GM21723 (cell line): ENCODE data around the gene CCT2.
"Not testable (repeated sequence)": the region's sequence is repeated elsewhere in the genome, so short reads cannot be mapped to it uniquely, and the experiment has no call there.

ENCODE experiments used
- ATAC-seq: cut with Tn5 transposase; IDR thresholded peaks from one replicate; pipeline ENCODE4 v1.9.1; 2021; ENCODE audit warnings: mild to moderate bottlenecking, moderate library complexity; ENCODE audit not compliant: unreplicated experiment

Gene CCT2

DNA sequence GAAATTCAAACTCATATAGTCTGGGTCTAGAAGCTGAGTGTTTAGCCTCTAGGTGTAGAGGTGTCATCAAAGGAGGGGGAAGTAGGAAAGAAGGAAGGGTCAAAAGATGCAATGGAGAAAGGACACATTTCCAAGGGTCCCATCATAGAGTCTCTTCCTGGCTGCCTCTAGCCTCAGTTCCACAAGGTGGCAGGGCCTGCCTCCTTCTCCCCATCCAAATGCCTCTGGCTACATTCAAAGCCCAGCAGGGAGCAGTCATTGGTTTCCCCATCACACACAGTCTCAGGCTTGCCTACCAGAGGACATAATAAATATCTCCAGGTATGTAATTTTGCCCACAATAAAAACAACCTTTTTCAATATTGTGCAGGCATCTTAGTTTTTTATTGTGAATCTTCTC lies 2.1 kb upstream of the CCT2 start:
- ATAC-seq = no peak

GRCh38 chr12:69588527-69588926 lies 3.3 kb downstream of the CCT2 start:
- no peak for ATAC-seq

GRCh38 chr12:69589082-69589481 lies 3.8 kb downstream of the CCT2 start:
- ATAC-seq = no peak

DNA sequence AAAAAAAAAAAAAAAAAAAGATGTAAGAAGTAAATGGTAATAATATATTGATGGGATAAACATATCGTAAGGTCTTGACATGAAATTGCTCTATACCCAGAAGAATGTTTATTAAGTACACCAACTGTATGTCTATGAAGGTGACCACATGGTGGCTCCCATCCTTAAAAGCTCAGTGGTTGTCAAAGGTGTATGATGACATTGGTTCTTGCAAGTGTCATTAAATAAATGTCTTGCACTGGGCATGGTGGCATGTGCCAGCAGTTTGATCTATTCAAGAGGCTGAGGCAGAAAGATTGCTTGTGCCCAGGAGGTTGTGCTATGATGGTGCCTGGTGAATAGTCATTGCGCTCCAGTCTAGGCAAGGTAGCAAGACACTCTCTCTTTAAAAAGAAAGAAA lies 10.4 kb downstream of the CCT2 start:
- ATAC-seq = no peak

DNA sequence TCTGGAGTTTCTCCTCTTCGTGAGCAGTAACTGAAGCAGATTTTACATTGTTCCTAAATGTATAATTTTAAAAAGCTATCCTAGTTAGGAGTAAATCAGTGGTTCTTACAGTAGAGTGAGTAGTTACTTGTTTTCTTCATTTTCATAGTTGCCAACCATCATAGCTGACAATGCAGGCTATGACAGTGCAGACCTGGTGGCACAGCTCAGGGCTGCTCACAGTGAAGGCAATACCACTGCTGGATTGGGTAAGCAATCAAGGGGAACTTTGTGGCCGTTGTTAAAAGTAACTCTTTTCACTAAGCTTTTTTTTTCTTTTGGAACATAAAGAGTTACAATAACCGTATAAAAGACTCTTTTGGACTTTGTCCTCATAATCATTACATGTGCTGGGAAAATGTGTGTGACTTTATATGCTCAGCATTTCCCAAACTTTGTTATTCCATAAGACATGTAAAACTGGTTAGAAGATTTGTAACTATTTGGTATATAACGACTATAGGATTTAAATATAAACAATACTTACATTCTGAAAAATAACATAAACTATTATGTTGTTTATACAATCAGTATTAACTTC lies 13.0 kb downstream of the CCT2 start:
- ATAC-seq = no peak

GRCh38 chr12:69600804-69601203 lies 15.5 kb downstream of the CCT2 start:
- ATAC-seq = no peak

DNA sequence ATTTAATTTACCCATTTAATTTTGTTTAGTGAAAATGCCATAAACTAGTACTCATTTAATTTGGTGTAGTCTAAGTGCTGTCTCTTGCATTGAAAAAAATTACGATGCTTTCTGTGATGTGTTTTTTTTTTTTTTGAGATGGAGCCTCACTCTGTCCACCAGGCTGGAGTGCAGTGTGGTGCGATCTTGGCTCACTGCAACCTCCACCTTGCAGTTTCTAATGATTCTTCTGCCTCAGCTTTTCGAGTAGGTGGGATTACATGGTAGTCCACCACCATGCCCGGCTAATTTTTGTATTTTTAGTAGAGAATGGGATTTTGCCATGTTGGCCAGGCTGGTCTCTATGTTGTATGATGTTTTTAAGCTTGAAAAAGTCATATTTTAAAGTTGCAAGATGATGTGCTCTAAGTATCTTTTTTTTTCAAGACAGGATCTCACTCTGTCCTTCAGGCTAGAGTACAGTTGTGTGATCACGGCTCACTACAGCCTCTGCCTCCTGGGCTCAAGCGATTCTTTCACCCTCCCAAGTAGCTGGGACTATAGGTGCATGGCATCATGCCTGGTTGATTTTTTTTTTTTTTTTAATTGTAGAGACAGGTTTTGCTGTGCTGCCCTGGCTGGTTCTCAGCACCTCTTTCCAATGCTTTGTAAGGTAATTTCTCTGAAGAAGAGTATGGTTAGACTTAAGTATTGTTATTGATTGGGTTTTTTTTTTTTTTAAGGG lies 16.9 kb downstream of the CCT2 start:
- no peak for ATAC-seq

DNA sequence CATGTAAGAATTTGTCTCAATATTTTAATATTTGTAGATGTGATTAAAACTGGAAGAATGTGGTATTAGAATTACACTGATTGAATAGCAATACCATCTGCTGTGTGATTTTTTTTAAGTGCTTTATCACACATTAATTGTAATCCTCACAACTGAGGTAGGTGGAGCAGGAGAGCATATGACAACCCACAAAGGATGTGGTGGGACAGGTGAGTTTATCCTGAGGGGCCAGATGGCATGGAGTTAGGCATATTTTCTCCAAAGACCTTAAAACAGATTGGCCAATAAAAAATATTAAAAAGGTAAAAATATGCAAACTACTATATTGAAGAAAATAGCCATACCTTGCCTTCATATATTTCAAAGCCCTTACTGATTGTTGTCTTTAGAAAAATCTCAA lies 17.7 kb downstream of the CCT2 start:
- ATAC-seq = no peak

DNA sequence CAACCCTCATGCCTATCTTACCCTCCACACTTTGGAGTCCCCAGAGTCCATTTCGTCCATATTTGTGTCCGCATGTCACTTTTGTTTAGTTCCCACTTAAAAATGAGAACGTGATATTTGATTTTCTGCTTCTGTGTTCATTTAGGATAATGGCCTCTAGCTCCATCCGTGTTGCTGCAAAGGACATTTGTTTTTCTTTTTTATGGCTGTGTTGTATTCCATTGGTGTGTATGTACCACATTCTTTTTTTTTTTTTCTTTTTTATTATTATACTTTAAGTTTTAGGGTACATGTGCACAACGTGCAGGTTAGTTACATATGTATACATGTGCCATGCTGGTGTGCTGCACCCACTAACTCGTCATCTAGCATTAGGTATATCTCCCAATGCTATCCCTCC lies 18.3 kb downstream of the CCT2 start:
- ATAC-seq = not testable (repeated sequence)

DNA sequence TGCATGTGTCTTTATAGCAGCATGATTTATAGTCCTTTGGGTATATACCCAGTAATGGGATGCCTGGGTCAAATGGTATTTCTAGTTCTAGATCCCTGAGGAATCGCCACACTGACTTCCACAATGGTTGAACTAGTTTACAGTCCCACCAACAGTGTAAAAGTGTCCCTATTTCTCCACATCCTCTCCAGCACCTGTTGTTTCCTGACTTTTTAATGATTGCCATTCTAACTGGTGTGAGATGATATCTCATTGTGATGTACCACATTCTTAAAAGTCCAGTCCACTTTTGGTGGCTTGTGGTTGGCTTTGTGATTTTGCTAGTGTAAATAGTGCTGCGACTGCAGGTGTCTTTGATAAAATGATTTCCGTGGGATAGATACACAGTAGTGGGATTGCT lies 19.0 kb downstream of the CCT2 start:
- not testable (repeated sequence) for ATAC-seq

GRCh38 chr12:69608114-69608513 lies 22.9 kb downstream of the CCT2 start:
- ATAC-seq = no peak

GRCh38 chr12:69610126-69610525 lies 24.9 kb downstream of the CCT2 start:
- no peak for ATAC-seq

GRCh38 chr12:69610729-69611128 lies 25.5 kb downstream of the CCT2 start, which contains the start of gene LRRC10:
LRRC10 (minus strand) TSS chr12:69610907; CDS start chr12:69610838, 69 bp downstream.
- no peak for ATAC-seq

DNA sequence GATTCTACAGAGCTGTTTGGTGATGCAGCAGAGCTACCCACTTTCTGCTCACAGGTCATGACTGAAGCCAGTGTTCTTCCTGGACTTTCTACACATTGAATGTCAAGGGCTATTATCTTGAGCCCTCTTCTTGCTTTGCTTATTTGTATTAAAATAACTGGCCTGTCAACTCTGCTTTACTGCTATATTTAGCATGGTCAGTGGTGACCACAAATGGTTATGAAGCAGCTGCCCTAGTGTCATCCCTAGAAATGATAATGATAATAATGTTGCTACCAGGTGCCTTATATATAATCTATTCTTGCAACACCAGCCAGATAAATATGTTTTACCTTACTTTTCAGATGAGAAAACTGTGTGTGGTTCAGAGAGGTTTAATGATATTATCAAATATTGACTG lies 28.1 kb downstream of the CCT2 start:
- no peak for ATAC-seq

DNA sequence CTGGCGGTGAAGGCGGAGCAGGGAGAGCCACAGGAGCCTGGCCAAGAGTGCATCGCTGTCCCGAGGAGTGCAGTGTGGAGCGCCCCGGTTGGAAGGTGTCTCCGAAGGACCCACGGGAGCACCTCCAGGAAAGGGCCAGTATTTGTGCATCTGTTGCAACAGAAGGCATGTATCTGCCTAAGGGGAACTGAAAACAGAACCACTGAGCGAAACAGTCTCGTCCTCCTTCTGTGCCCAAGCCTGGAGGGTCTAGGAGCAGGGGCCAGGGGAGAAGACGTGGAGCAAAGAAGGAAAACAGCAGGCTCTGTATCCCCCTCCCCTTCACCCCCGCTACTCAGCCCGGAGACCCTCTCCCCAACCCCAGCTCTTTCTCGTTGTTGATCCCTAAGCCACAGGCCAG lies 30.8 kb downstream of the CCT2 start:
- no peak for ATAC-seq

GRCh38 chr12:69619050-69619449 lies 33.8 kb downstream of the CCT2 start:
- no peak for ATAC-seq

GRCh38 chr12:69620077-69620476 lies 34.8 kb downstream of the CCT2 start:
- ATAC-seq = no peak

DNA sequence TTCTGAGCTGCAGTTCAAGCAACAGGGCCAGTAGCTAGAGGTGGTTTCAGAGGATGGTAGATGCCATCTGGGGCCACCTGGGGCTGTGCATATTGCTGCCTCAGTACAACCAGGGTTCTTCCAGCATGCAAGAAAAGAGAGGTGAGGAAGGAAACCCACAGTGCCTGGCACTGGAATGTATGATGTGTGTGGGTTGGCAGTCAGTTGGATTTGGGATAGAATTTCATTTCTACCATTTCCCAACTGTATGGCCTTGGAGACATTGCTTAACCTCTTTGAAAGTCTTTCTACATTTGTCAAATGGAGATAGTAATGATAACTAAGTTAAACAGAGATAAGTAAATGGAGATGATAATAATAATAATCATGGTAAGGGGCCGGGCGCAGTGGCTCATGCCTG lies 35.7 kb downstream of the CCT2 start:
- ATAC-seq = no peak

DNA sequence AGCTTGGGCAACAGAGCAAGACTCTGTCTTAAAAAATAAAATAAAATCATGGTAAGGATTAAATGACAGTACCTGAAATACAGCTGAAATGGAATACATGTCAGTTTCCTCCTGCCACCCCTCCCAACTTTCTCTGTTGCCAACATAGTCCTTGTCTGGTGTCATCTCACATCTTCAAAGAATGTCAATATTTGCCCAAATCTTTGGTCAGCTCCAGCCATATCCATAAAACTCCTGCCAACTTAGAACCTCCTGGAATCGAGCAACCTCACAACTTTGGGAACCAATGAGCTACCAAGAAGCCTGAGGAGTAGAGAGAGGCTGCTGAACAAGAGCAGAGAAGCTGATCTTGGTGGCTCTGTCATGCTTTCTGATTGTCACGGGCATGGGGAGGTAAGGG lies 36.3 kb downstream of the CCT2 start:
- ATAC-seq = no peak

GRCh38 chr12:69623970-69624369 lies 38.7 kb downstream of the CCT2 start:
- no peak for ATAC-seq

DNA sequence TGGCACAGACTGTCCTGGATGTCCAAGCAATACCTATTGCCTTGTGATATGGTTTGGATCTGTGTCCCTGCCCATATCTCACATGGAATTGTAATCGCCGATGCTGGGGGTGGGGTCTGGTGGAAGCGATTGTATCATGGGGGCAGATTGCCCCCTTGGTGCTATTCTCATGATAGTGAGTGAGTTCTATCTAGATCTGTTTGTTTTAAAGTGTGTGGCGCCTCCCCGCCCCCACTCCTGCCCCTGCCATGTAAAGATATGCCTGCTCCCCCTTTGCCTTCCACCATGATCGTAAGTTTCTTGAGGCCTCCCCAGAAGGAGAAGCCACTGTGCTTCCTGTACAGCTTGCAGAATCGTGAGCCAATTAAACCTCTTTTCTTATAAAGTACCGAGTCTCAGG lies 42.2 kb downstream of the CCT2 start:
- ATAC-seq = no peak

DNA sequence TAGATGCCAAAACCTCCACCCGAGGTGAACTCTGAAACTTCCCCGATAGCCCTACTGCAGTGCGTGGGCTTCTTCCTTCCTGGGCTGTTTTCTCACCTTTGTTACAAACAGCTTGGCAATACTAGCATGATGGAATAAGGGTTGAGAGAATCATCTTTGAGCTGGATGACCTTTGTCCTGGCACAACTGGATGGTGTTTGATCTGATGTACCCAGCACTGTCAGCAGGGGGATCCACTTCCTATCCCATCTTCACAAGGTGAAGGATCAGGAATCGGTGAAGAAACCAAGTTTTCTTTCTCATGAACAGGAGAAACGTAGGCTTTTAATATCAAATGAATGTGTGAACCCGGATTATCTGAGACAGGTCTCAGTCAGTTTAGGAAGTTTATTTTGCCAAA lies 44.9 kb downstream of the CCT2 start:
- ATAC-seq = no peak

GRCh38 chr12:69633061-69633460 lies 47.8 kb downstream of the CCT2 start:
- no peak for ATAC-seq
